ENCODE results near the gene IGLL5.

The IGLL5 gene

DNA sequence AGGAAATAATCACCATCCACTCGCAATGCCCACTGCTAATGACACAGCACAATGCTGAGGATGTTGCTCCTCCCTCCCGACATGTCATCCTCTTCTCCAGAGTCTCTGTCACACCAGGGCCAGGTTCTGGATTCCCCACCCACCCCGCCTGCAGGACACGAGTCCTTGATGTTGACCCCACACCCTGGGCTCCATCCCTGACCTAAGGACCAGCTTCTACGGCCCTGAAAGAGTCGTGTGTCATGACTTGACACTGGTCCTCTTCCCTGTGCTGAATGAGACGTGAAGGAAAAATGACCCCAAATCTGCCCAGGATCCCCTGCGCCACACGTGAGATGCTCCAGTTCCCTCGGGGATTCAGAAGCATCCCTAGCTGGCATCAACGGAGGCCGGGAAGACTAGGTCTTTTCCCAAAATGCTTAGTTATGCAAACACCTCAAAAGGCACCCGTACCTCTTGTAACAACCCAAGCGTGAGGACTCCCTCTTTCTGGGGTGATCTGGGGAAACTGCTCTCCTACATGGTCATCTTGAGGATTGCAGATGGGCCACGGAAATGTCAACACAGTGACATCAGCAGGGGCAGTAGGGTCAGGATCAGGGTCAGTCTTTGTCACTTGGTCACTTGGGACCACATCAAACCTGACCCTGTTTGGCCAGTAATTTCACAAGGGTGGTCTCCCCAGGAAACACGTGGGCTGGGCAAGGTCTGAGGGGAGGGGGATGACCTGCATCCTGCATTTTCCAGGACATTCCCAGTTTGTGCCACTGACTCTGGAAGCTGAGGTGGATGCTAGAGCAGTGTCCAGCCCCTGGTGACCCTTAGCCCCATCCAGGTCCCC is 42.0 kb downstream of the IGLL5 start:
- DNase-seq, result no peak

DNA sequence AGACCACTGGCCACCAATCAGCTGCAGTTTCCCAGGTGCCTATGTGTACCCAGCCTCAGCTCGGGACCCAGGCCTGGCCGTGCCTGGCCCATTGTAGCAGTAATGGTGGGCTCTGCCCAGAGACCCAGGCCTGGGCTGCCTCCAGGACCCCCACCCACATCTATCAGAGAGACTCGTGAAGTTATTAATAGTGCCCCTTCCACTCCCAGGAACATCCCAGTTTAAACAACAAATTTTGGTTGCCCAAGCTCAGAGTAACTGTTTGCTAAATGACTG is 42.5 kb downstream of the IGLL5 start:
- no peak for DNase-seq

DNA sequence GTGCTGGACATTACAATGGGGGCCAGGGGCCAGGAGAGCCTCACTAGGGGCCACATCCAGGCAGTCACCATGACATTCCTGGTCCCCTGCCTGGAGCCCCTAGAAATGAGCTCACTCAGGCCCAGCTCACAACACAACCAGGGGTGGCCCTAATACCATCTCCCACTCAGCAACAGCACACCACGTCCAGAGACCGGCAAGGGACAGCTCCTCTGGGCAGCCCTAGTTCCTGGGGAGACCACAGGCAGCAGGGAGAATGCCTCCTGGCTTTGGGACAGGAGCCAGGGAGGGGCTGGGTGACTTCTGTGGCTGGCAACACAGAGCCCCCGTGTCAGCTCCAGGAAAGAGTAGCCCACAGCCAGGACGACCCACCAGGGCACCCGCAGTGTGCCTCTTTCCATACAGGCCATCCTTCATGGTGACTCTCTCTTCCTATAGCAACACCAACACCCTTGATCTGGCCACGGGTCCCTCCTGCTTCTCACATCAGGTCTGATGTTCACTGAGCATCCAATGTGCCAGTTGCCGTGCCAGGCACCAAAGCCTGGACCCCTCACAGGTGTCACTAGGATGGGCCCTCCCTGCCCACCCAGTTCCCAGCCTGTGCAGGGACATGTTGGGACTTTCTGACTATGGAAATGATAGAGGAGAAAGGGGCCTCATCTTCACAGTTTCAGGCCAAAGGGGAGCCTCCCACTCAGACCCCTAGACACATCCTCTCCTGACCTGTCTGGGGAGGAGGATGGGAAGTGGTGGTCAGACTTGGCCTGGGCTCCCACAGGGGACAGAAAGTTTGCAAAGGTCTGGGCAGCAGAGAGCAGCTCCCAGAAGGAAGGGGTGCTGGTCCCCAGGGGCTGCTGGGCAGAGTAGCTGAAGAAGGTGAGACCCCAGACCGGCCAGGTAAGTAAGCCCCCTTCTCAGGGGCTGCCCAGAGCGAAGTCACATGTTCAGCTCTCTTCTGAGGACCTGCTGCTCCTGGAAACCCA is 43.2 kb downstream of the IGLL5 start:
- DNase-seq, result no peak

DNA sequence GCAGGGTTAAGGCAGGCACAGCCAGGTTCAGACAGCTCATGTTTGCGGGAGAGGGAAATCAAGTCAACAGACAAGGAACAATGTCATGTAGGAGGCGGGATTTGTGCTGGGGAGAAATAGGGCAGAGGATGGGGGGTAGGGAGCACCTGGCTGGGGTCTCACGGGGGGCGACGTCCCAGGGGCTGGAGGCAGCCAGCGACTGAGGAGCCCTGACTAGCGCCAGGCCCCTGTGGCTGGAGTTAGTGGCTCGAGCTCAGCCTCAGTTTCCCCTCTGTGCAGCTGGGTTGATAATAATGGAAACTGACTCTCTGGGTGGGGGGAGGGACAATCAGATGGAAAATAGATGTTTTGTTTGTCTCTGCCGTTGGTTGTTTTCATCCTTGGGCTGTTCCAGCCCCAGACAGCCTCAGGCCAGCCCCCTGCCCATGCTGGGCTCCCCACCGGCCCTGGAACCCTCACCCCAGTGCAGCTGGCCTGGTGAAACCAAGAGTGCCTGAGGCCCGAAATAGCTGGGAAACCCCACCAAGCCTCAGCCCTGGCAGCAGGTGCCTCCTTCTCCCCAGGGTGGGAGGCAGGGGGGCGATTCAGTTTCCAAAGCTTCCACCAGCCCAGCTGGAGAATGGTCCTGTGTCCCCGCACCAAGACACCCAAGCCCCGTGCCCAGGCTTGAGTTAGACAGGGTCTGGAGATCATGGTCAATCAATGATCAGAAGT is 44.1 kb downstream of the IGLL5 start:
- DNase-seq, result no peak

DNA sequence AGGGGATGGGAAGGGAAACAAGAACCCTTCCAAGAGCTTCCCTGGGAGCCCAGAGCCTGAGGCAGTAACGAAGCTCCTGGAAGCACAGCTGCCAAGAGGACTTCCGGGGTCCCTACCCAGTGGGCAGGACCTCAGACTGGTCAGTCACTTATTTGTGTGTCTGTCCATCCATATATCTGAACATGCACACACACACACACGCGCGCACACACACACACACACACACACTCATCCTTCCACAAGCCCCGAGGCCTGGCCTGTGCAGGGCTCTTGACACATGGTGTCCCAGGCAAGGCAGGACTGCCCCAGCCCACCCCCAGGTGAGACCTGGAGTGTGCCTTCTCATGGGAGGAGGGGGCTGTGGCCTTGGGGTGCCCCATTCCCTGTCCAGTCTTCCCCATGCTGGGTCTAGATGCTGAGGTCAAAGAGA is 44.9 kb downstream of the IGLL5 start:
- DNase-seq, result no peak

DNA sequence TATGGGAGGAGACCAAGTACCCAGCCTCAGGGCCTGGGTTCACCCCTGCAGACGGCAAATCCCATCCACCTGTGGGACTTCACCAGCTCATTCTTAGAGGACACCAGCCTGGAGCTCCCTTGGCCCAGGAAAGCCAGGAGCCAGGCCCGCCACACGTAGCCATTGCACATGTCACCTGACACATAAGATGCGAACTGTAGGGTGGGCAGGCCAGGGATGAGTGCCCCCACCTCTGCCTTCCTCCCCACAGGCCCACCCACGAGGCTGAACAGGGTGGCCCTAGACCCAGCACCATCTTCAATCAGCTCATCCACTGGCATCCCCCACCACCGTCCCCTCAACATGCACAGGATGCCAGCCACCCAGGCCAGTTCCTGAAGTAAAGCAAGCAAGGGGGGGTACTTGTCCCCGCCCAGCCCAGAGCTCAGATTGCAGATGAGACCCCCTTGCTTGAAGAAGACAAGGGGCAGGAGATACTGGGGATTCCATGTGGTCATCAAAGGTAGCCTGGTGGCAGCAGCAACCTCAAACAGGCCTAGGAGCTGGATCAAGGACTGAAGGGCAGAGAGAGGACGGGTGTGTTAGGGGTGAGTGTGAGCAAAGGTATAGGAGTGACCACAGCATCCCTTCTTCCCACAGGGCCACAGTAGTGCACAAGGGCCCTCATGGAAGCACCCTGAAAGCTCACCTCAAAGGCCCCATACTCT is 45.6 kb downstream of the IGLL5 start:
- no peak for DNase-seq

DNA sequence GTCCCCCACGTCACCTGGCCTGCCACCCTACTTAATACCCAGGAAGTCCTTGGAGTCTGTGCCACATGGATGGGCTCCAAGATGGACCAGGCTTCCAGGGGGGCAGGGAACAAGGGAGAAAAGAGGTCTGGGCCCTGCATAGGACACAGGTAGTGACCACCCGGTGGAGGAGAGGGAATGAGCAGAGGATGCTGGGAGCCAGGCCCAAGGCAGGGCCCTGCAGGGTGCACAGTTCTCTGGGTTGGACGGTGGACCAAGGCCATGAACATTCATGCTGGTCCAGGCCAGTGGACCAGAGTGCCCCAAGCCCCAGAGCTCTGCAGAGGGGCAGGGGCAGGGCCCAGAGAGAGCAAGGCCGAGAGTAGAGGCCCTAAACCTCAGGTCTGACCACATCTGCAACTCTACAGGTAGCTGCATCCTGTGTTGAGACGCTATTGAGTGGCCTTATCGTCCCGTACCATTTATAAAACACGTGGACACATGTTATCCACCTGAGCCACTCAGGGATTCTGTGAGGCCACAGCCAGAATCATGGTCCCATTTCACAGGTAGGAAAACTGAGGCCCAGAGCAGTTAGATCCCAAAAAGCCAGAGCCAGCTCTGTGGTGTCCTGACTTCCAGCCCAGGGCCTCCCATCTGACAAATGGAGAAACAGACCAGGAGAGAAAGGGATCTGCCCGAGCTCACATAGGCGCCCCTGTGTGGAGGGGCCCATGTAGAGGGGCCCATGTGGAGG is 46.4 kb downstream of the IGLL5 start:
- no peak for DNase-seq

DNA sequence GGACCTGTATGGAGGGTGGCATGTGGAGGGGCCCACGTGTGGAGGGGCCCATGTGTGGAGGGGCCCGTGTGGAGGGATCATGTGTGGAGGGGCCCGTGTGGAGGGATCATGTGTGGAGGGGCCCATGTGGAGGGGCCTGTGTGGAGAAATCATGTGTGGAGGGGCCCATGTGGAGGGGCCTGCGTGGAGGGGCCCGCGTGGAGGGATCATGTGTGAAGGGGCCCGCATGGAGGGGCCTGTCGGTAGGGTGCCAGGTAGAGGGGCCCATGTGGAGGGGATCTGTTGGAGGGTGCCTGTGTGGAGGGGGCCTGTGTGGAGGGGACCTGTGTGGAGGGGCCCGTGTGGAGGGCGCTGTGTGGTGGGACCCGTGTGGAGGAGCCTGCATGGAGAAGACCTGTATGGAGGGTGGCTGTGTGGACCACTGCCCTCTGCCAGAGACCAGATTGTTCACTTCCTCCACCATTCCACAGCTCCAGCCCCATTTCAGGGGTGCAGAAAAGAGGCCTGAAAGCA is 47.0 kb downstream of the IGLL5 start:
- no peak for DNase-seq

DNA sequence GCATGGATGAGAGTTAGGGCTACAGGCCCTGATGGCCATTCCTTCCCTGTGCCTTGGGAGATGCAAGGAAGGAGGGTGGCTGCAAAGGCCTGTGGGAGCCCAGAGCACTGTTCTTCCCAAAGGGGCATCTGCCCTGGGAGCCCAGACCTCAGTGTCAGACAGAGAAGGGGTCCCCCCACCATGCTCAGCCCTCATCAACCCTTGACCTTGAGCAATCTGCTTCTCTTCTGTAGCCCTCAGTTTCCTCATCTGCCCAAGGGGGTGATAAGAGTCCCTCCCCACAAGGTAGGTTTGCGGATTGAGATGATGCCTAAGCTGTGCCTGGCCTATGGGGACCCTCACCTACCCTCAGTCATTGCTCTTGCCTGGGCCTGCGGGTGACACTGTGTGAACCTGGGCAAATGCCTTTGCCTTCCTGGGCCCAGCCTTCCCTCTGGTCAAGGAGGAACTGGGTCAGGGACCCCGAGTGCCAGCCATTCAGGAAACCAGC is 47.5 kb downstream of the IGLL5 start:
- DNase-seq, result no peak

DNA sequence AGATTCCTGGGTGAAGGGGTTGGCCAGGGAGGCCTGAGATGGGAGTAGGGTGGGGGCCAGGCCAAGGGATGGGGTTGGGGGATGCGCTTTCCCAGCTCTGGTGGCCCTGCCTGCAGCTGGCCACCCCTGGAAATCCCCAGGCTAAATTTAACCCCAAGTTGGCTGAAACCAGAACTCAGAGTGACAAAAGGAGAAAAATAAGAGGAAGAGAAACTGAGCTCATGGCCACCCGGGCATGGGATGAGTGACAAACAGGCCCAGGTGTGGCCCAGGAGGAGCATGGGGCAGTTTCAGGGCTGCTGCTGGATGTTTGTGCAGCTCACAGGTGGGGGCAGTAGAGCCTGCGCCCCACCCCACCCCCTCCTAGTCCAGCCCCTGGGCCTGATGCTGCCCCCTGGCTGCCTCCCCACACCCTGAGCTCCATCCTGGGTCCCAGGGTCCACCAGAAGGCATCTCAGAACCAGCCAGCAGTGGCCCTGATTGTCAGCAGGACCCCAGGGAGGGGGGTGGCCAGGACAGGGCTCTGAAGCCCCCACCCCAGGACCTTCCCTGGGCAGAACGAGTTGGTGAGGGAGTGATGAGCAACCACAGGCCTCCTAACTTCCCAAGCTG is 48.0 kb downstream of the IGLL5 start:
- no peak for DNase-seq

DNA sequence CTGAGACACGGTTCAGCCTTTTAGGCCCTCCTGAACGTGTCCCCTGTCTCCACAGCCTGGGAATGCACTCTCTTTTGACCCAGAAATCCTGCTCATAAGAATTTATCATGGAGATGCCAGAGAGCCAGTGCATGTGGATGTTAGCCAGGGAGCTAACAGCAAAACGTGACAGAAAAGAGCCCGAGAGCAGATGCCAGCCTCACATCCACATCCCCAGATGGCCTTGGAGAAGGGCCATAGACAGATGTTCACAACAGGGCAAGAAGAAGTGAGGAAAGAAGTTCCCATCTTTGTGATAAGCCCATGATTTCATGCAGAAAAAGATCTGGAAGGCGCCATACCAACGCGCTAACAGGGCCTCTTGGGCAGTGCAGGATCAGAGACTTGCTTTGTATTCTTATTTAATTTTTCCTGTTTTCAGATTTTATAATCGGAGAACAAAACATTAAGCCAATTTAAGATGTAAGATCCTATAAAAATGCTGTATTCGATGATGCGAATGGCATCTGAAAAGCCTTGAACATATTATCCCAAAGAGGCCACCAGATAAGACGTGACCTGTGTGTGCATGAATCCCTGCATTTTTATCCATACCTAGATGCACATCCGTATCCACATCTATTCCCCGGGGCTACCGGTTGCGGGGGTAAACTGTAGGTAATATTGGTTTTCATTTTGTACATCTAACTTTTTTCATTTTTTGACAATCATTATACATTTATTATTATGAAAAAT is 48.7 kb downstream of the IGLL5 start:
- DNase-seq, result no peak

DNA sequence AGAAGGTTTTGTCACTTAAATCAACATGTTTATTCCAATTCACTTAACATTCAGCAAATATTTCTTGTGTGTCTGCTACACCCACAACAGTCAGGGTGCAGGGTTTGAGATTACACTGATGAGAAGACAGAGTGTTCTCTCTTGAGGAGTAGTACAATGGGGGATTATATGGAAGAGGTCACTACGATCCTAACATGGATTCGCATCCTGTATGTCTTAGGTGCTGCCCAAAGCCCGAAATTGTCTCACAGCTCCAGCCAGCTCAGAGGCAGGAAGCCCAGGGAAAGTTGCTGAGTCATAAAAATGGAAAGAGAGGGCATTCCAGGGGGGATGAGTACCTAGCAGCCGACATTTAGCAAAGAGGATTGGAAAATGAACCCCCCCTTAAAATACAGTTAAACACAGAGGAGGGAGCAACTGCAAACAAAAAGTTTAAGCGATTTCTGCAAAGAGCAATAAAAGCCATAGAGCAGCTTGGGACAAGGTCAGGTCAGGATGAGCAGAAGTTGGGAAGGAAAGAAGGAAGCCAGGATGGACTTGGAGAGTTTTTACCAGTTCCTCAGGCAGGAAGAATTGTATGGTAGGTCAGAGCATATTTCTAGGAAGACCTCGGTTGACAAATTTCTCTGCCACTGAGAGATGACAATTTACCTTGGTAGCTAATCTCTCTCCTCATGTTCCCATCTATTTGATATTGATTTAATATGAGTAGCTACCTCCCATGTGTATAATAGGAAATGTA is 49.5 kb downstream of the IGLL5 start:
- DNase-seq, result no peak

DNA sequence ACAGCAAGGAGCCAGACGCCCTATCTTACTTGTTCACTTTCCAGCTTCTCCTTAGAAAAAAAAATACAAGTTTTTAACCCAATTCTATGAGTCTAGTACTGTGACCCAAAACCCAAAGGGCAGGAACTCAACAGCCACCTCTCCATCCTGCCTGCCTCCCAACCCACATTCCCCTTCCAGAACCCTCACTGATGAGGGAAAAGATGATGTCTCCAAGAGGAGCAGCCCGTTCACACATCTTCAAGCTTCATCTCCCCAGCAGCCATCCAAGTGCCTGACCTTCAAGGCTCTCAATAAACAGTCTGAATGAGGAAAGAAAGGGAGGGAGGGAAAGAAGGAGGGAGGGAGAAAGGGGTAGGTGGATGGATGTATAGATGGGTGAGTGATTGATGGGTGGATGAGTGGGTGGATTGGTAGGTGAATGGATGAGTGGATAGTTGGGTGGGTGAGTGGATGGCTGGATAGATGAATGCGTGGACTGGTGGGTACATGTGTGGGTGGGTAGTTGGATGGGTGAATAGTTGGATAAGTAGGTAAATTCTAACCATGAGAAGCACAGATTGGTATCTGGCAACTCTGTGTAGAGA is 50.4 kb downstream of the IGLL5 start:
- DNase-seq, result no peak

DNA sequence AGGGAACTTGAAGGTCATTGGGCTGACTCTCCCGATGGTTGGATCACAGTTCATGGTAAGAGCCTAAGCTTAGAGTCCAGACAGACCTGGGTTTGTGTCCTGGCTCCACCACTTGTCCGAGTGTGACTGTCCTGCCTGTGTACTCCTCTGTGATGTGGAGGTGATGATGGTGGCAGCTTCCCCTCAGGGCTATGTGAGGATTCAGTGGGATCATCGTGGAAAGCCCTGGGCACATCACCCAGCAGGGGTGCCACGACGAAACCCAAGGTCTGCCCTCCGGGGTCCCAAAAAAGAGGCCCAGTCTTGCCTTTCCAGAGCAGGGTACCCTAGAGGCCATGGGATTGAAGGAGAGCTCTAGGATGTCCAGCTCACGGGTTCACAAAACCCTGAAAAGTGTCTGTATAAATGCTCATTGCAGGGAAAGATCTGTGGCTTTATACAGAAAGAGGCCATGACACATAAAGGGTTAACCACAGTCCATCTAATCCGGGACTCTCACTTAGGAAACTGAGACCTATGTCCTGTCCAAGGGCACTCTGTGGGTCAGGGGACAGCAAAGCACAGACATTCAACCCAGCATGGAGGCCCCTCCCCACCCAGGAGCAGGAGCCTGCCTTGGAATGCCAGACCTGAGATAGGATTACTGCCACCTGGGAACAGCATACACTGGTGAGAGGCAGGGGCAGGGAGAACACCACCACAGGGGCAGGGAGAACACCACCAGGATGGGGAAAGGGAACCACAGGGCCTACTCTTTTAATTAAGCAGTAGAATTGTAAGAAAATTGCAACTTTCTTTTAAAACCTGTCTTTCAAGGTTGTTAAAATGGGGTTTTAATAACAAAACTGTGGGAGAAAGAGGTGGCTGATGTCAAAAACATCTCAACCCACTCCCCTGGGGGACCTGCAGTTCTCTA is 51.3 kb downstream of the IGLL5 start:
- DNase-seq, result no peak

DNA sequence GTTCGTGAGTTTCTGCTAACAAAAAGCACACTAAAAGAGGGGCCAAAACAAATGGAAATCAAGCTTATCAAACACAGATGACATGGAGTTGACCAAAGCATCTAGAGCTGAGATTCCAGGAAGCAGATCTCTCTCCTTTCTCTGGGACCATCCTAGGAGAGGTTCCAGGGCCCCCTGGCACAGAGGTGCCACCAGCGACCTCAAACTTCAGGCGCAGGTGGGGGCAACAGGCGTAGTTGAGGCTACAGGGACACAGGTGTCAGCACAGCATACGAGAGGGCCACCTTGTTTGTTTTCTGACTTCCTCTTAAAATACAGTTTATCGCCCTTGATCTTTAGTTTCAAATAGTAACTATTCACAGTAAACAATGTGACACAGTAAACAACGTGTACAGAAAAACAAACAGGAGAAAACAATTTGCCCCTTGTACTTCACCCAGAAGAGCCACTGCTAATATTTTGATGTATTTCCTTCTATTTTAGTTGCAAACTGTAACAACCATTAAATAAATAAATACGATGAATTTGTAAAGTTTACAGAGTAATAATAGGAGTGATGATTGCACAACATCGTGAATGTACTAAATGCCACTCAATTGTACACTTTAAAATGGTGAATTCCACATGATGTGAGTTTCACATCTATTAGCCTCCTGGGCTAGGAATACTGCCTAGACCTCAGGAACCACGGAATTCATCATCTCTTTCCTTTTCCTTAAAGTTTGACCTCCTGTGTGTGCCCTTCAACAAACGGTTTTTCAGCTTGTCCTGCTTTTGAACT is 52.2 kb downstream of the IGLL5 start:
- DNase-seq, result no peak

DNA sequence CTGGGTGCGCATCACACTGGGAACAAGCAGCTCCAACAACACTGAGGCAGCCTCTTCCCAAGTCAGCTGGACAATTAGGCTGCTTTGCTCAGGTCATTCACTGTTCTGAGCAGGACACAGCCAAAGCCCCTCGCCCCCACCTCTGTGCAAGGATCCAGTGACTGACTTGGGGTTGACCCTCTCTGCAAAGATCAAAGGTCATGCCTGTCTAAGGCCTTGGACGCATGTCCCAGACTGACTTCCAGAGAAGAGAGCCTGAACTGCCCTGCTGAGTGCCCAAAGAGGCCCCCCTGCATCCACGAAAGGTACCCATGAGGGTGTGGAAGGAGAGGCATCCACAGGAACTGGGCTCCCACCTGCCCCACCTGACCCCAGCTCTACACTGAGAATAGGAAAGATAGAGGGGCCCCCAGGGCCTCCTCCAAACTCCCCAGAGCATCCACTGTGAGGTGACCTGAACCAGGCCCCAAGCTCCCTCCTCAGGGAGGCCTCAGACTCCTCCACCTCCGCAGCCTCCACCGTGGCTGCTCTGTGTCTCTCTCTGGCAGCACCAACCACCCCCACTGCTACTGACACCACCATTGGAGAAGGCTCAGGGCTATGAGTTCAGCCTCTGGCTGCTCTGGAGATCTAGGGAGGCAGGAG is 53.5 kb downstream of the IGLL5 start:
- no peak for DNase-seq

All from NCI-H345 (cell line).